Stimulated activated effector memory CD8-positive, alpha-beta T cell treated with anti-CD3 and anti-CD28 coated beads, Interleukin-12 subunit alpha, Interleukin-12 subunit beta, amount 100 ng/mL, for 72 hours (primary cell): Measurements from ENCODE around the gene ADIPOR2.

Experiments
- ATAC-seq: fragments of 150-1000 bp; cut with Tn5 transposase; 2 replicates; pipeline ENCODE4 v1.10.0; 2021
- DNase-seq, 2 donors: peaks; one replicate each; pipeline ENCODE4 v3.0.0; 2021 to 2022; ENCODE audit warnings: low spot score in 2 of 2
- H3K27ac Mint-ChIP-seq: one replicate; pipeline ENCODE4 v1.8.0; 2022; ENCODE audit warnings: mild to moderate bottlenecking, mixed read lengths
- H3K36me3 Mint-ChIP-seq: one replicate; pipeline ENCODE4 v1.8.0; 2022; ENCODE audit warnings: mild to moderate bottlenecking, mixed read lengths
- H3K4me1 Mint-ChIP-seq: one replicate; pipeline ENCODE4 v1.8.0; 2022; ENCODE audit warnings: mixed read lengths
- H3K4me3 Mint-ChIP-seq: one replicate; pipeline ENCODE4 v1.8.0; 2022; ENCODE audit warnings: mild to moderate bottlenecking, mixed read lengths
- H3K9me3 Mint-ChIP-seq: one replicate; pipeline ENCODE4 v1.8.0; 2022; ENCODE audit warnings: mixed read lengths

Gene ADIPOR2

DNA sequence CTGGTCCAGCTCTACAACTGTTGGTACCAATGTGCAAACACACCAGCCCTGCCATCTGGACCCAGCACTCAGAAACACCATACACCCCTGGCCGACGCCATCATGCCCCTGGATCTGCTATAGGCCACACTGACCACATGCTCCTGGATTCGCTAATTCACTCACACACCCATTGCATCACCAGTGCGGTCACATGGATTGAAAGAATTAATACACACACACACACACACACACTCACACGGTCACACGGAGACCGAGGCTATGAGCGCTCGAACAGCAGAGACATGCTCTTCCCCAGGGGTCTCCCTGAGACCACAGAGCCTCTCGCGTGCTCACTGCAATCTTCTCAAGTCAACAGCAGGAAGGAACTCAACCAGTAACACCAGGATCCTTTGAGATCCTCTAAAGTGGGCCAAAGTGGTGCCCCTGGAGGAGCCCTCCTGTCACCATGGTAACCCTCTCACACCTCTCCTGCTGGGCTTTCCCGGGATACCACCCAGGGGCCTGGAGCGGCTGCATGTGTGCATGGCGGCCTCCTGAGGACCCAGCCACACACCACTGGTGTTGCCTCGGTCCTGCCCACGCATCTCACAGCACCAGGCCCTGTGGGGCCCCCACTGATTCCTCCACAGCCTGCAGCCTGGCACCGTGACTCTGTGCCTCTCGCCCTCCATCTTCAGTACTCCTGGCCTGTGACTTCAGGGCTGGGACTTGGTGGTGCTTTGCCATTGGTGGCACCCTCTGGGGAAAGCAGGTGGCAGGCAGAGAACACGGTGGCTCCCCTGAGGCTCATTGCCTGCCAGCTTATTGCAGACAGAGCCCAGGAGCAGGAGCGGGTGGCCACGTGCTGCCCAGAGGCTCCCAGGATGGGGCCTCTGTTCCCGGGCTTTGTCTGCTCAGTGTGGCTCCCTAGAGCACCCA, 144.6 kb downstream of the ADIPOR2 start:
- DNase-seq (no peak), ATAC-seq (no peak)
- H3K4me1 Mint-ChIP-seq = no peaks in the 10 kb centered on the region
- H3K36me3 Mint-ChIP-seq = no peaks in the 10 kb centered on the region
- H3K9me3 Mint-ChIP-seq = no peaks in the 10 kb centered on the region
- no peak overlapping the region for H3K27ac Mint-ChIP-seq
- H3K4me3 Mint-ChIP-seq = no peak overlapping the region

DNA sequence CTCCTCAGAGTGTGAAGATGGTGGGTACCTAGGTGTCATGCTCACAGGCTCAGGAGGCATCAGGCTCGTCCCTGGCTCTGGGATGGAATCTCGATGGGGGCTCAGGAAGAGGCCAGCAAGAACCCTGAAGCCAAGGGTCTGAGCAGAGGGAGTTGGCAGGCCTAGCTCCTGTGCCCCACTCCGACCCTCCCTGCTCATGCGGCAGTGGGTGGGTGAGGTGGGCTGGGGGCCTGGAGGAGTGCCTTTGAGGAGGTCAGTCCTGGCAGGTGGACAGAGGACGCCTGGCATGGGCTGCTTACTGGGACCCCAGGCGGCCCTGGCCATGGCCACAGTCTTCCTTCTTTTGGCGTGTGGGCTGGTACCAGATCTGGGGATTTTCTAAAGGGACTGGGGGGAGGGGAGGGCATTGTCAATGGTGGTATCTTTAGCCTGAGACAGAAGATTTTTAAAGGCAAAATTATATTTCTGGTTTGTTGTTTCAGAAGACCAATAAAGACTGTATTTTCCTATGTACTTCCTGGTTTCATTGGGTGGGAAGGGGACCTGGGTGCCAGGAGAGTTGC, 145.5 kb downstream of the ADIPOR2 start:
- no peak for DNase-seq

GRCh38 chr12:1836854-1837421, 146.1 kb downstream of the ADIPOR2 start:
- DNase-seq (no peak), ATAC-seq (no peak)
- Mint-ChIP-seq H3K4me3 (no peak overlapping the region), H3K4me1 (peaks cover 8% of the 10 kb centered on the region), H3K27ac (no peak overlapping the region), H3K9me3 (no peaks in the 10 kb centered on the region), H3K36me3 (no peaks in the 10 kb centered on the region)

More for the DNA sequence above, 145.5 kb downstream of the ADIPOR2 start:
- no peaks in the 10 kb centered on the region for H3K9me3 Mint-ChIP-seq
- H3K4me1 Mint-ChIP-seq = peaks cover 3% of the 10 kb centered on the region
- ATAC-seq = no peak
- no peaks in the 10 kb centered on the region for H3K36me3 Mint-ChIP-seq
- no peak overlapping the region for H3K4me3 Mint-ChIP-seq
- H3K27ac Mint-ChIP-seq = no peak overlapping the region

- H3K9me3 Mint-ChIP-seq = no peaks in the 10 kb centered on the region
- H3K27ac Mint-ChIP-seq = no peak overlapping the region
- ATAC-seq (no peak), DNase-seq (no peak)
- H3K4me1 Mint-ChIP-seq = peaks cover 10% of the 10 kb centered on the region
- H3K4me3 Mint-ChIP-seq = no peak overlapping the region
- no peaks in the 10 kb centered on the region for H3K36me3 Mint-ChIP-seq
Observed at GRCh38 chr12:1837541-1838204, 146.8 kb downstream of the ADIPOR2 start.
